Ramos (cell line): ENCODE data around the gene ERMP1.
"Not testable (repeated sequence)": the region's sequence is repeated elsewhere in the genome, so short reads cannot be mapped to it uniquely, and the experiment has no call there.

Experiments
- in situ Hi-C: fragments of 300-500 bp; cut with MboI; formaldehyde crosslinking; loops from one replicate; pipeline ENCODE4 v1.14.3; 2022; ENCODE audit warnings: low sequenced_read_pairs; ENCODE audit not compliant: unreplicated experiment

ERMP1 gene

DNA sequence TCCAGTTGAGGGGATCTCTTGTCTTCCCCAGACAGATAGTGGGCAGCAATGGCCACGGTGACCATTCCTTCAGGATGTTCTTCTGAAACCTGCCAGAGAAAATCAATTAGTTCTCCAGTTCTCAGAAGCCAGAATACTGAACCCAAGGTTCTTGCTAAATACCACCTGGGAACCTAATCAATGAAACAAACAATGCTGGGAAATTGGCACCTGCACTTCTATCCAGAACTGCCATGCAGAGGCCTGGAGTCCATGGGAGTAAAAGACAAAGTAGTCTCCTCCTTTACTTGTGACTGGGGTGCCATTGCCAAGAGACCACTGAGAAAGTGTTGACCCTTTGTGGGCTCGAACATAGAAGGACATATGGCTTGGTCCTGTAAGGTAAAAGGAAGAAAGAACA, 45.7 kb downstream of the ERMP1 start:
- in situ Hi-C loops, result no loop called here

DNA sequence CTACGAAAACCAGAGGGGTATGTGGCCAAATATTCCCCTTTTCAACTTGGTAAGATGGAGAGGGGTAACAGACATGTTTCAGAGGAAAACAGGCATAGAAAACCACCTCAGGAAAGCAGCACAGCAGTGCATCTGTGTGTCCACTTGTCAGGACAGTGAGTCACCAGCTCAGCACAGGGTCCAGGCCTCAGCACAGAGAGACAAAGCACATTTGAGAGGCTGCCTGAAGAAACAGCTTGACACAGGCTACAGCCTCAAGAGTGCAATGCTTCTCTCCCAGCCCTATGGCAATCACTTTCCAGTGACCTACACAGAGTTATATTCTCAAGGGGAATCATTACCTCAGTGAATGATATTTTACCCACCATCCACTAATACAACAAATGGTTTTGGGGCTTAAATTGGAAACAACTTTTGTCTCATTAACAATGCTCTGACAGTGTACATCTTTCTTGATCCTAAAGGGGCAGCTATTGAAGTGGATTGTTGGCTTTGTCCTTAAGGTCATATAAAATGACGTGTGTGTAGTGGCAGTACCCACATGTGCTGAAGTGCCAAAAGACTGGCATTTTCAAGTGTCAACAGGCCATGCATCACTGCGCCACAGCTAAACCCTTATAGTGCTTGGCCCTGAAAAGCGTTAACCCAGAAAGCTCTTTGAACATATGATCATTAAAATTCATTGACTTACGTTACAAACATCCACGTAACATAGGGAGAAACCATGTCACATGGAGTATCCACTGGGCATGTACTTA, 46.4 kb downstream of the ERMP1 start:
- in situ Hi-C loops, result no loop called here

GRCh38 chr9:5784526-5785315, 48.2 kb downstream of the ERMP1 start:
- in situ Hi-C loops, result no loop called here

DNA sequence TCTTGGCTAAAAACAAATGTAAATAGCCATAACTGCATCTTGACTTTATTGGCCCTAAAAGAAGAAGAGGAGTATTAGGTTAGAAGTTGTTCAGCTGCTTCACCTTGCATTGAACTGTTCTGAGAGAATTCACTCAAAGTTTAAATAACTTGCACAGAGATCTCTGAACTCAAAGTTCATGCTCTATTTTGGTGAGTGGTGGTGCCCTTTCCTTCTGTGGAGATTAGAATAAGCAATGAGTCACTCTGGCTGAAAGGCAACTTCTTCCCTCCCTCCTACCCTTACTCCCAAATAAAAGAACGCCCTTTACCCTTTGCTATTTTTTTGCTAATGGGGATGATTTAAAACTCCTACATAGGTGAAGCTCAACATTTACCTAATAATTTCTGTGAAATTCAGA, 48.9 kb downstream of the ERMP1 start:
- in situ Hi-C loops, result no loop called here

DNA sequence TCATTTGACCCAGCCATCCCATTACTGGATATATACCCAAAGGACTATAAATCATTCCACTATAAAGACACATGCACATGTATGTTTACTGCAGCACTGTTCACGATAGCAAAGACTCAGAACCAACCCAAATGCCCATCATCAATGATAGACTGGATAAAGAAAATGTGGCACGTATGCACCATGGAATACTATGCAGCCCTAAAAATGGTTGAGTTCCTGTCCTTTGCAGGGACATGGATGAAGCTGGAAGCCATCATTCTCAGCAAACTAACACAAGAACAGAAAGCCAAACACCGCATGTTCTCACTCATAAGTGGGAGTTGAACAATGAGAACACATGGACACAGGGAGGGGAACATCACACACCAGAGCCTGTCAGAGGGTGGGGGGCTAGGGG, 49.5 kb downstream of the ERMP1 start:
- in situ Hi-C loops, result not testable (repeated sequence)

GRCh38 chr9:5779705-5780218, 53.2 kb downstream of the ERMP1 start:
- in situ Hi-C loops, result not testable (repeated sequence)

DNA sequence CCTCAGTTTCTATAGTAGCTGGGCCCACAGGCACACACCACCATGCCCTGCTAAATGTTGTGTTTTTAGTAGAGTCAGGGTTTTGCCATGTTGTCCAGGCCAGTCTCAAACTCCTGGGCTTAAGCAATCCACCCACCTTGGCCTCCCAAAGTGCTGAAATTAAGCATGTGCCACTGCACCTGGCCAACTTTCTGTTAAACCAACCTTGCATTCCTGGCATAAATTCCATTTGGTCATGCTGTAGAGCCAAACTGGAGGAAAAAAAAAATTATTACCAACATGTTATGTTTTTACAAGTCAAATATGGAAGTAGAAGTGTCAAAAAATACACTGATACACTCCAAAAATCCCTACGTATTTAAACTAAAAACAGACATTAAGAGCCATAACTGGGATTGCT, 54.1 kb downstream of the ERMP1 start:
- in situ Hi-C loops, result no loop called here

- in situ Hi-C loops, result no loop called here
These were observed 59.5 kb downstream of the ERMP1 start for GRCh38 chr9:5773324-5773999.

DNA sequence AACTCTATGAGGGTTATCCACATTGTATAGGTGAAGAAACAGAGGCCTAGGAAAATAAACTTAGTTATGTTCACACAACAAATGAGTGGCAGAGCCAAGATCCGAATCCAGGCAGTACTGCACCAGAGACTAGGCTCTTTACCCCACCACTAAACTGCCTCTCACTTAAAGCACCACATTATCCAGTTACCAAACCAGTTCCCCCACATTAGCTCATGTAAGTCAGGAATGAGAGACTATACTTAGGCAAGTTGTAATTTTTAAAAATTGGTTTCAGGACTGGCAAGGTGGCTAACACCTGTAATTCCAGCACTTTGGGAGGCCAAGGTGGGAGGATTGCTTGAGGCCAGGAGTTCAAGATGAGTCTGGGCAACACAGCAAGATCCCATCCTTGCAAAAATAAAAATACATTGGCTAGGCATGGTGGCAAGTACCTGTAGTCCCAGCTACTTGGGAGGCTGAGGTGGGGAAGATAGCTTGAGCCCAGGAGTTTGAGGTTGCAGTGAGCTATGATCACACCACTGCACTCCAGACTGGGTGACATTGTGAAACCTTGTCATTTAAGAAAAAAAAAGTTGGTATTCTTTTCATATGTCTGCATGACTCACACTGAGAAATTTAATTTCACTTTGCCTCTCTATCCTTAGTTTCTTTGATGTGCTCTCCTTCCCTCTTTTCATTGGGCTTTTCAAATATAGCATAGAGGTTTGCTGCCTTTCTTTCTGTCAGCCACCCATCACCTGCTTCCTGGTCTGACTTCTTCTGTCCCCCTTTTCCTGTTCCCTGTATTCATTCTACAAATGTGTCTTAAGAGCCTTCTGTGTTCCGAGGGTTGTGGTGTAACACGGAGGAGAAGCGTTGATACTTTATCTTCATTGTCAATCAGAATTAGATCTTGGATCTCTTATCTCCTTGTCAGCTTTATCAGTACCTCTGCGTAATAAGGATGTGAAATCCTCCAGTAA, 64.7 kb downstream of the ERMP1 start:
- in situ Hi-C loops, result no loop called here

- in situ Hi-C loops, result no loop called here
These were observed 68.6 kb downstream of the ERMP1 start for GRCh38 chr9:5764130-5764868.

GRCh38 chr9:5762421-5762820, 70.5 kb downstream of the ERMP1 start:
- in situ Hi-C loops, result no loop called here

DNA sequence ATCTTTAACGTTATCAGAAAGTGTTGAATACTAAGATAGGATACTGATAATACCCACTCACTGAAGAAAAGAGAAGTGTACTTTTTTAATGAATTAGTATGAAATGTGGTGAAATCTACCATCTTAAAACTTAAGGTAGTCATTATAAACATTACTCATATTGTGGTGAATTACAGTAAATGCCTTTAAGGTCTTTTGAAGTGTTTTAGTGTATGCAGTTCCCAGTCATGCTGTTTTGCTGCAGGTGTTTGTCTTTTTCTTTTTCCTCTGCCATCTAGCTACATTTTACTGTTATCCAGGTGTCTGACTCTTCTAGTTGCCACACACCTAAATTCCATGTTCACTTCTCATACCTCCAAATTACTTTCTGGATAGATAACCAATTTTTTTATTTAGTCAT, 72.6 kb downstream of the ERMP1 start:
- in situ Hi-C loops, result no loop called here

DNA sequence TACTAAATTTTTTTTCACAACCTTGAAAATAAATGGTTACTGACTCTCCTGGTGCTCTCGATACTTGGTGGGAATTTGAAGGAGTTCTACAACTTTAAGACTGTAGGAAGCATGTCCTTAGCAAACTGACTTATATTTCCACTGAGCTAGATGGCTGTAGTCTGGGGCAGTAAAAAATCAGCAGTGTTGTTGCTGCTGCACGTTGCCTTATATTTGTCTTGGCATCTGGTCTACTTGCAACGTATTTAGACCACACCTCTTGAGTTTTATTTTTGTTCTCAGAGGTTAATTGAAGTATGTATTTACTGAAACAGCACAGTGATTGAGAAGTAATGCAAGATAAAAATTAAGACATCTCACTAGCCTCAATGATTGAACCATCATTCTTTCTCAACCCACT, 76.3 kb downstream of the ERMP1 start:
- in situ Hi-C loops, result no loop called here

DNA sequence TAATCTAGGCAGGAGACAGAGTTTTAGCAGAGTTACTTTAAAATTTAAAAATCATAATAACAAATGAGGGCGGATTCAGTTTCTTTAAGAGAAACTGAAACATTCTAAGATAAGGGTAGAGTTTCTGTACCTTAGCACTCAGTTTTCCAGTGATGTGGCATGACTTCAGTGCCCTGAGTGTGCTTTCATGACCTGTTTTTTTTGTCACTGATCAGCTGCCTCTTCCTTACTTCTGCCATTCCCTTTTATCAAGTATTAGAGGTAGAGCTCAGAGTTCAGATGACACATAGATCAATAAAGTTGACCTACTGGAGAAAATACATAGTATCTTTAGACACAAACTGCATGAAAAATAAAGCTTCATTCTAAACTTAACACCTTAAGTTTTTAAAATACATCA, 82.3 kb downstream of the ERMP1 start:
- in situ Hi-C loops, result no loop called here

DNA sequence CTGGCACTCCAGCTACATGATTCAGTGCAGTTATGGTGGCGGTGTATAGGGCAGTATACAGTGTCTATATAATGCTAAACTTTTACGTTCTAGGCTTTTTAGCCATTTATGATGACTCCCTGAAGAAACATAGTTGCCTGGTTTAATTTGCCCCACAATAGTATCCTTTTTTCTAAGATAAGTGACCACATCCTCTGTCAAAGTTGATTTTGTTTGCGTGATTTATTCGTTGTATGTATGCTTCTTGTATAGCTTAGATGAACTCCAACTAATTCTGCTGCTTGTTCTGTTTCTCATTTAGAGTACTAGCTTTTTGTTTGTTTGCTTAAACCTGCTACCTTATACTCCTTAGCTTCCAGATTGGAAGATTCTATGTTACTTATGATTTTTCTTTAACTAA, 83.6 kb downstream of the ERMP1 start:
- in situ Hi-C loops, result no loop called here

DNA sequence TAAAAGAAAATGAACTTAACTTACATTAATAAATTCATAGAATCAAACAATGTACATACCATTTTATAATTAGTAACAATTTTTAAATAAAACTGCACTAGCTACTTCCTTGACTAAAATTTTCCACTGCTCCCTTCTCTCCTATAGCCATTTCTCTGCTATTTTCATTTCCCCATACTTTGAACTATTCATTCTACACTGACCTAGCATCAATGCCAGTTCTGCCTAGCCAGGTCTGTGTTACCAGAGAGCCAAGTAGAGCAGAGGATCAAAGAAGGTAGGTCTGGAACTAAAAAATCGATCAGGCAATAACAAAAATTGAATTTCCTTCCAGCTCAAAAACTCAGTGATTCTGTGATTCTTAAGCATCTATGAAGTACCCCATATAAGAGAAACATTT, 84.5 kb downstream of the ERMP1 start:
- in situ Hi-C loops, result no loop called here

DNA sequence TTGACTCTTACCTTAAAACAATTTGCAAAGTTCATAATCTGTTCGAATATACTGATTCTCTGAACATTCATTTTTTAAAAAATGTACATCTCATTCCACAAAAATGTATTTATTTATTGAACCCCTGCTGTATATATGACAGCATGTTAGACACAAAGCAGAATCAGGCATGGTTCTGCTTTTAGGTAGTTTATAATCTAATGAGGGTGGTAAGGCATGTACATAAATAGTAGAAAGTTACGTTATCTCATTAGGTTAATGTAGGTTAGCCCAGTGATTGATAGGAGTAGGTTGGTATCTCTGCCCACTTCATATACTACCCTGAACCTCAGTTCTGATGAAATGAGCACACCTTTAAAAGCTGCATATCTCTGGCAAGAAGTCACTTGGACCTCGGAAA, 89.8 kb downstream of the ERMP1 start:
- in situ Hi-C loops, result no loop called here

DNA sequence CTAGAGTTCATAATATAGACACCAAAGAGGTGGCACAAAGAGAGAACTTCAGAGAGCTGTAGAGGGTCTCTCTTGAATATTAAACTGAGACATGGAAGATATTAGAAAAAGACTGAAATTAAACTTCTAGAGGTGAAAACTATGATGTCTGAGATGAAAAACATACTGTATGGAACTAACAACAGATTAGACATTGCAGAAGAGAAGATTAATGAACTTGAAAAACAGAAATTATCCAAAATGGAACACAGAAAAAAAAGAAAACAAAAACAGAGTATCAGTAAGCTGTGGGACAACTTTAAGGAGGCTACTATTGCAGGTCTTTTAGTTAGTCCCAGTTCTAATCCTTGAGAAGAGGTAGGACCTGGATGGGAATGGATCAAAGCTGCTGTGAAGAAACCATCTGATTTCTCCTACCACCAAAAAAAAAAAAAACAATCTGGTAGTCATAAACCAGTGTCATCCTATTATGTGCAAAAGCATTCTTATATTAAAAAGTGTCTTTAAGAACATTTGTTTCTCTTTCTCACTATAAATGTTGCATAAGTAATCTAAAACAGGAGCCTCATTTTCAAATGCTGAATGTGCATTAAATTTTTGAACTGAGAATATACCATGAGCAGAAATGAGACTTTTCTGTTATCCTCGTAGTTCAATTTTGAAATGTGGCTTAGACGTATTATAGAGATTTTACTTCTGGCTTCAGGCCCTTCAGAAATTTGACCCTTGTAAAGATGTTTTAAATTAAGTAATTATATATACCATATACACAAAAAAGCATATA, 96.2 kb downstream of the ERMP1 start:
- in situ Hi-C loops, result no loop called here
